Endothelial cell of umbilical vein (primary cell): ENCODE measurements around the gene PRCC.

Source experiments
- JUN ChIP-seq: IDR thresholded peaks from 2 replicates; pipeline ENCODE4 v1.6.1; 2011; ENCODE audit warnings: borderline replicate concordance, low read depth; ENCODE audit not compliant: insufficient read length, insufficient read depth
- TF ChIP-seq, protein P1 (sequence below), 2 donors: IDR thresholded peaks; 1 replicate in 1 of 2; 2 replicates in 1 of 2; pipeline ENCODE4 v1.5.1; 2011; ENCODE audit warnings: low read length in 2 of 2, mild to moderate bottlenecking in 2 of 2, moderate library complexity in 2 of 2, control low read depth in 1 of 2, inconsistent platforms in 1 of 2, low read depth in 1 of 2; ENCODE audit not compliant: insufficient read depth in 1 of 2; ENCODE audit errors: extremely low read depth in 1 of 2
- TF ChIP-seq, protein P2 (sequence below): IDR thresholded peaks from 2 replicates; pipeline ENCODE4 v1.6.1; 2011; ENCODE audit not compliant: insufficient read depth, insufficient read length

DNA sequence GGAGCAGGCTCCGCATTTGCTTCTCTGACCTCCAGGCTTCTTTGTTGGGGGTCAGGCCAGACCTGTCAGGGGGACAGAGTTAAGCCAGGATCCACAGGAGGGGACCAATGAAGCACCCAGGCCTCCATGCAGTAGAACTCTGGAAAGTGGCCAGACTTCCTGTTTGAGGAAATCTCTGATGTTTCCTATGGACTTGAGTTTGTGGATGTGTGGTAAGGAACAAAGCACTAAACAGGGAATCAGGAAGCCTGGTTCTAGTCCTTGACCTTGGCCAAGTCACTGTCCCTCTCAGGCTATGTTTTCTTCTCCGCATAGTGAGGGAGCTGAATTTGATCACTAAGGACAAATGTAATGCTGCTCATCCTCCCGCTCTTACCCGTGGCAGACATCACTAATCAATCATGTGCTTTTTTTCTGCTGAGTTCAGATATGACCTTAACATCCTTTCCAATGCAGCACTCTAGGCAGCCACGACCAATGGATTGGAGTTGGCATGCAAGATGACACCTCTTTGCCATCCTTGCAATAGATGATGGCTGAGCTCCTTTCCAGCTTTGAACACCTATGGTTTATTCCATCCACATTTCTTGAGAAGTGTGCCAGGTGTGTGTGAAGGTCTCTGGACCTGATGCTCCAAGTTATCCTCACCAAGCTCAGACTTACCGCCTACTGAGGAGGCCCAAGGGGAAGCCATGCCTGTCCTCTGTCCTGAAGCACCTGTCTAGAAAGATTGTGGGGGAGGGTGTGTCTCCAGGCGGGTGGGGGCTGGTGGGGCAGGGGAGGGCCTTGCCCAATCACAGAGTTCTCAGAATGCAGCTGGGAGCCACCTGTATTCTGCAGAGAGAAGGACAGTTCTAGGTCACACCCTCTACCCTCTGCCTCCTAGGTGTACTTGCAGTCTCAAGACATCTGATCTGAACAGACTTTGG lies 39.4 kb downstream of the PRCC start:
- TF ChIP-seq JUN, result no peak
- TF ChIP-seq, protein P1, sequence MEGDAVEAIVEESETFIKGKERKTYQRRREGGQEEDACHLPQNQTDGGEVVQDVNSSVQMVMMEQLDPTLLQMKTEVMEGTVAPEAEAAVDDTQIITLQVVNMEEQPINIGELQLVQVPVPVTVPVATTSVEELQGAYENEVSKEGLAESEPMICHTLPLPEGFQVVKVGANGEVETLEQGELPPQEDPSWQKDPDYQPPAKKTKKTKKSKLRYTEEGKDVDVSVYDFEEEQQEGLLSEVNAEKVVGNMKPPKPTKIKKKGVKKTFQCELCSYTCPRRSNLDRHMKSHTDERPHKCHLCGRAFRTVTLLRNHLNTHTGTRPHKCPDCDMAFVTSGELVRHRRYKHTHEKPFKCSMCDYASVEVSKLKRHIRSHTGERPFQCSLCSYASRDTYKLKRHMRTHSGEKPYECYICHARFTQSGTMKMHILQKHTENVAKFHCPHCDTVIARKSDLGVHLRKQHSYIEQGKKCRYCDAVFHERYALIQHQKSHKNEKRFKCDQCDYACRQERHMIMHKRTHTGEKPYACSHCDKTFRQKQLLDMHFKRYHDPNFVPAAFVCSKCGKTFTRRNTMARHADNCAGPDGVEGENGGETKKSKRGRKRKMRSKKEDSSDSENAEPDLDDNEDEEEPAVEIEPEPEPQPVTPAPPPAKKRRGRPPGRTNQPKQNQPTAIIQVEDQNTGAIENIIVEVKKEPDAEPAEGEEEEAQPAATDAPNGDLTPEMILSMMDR (IDR thresholded peaks at IDR 0.05; ENCODE audit: extremely low read depth in 1 of 2, insufficient read depth in 1 of 2, low read depth in 1 of 2, low read length in 2 of 2), result no peak
- TF ChIP-seq, protein P2, sequence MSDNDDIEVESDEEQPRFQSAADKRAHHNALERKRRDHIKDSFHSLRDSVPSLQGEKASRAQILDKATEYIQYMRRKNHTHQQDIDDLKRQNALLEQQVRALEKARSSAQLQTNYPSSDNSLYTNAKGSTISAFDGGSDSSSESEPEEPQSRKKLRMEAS, result no peak
